ENCODE data around the gene RELCH.
A peak's percentile ranks its signal among the peaks of the same experiment; 100 is the strongest.

Gene RELCH

DNA sequence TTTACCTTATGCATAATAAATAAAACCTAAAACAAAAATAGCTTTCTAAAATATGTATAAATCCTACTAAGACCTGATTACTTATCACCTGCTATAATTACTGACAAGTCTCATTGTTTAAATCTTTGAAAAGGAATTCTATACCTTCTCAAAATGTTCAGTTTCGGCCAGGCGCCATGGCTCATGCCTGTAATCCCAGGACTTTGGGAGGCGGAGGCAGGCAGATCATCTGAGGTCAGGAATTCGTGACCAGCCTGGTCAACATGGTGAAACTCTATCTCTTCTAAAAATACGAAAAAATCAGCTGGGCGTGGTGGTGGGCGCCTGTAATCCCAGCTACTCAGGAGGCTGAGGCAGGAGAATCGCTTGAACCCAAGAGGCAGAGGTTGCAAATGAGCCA, 58.1 kb downstream of the RELCH start:
- in situ Hi-C loops (cut with MboI; ENCODE audit: low pct_unique_long_range_greater_than_20kb, low sequenced_read_pairs), result no loop called here
- DNase-seq, result no peak

GRCh38 chr18:62245699-62246098, 58.6 kb downstream of the RELCH start:
- in situ Hi-C loops (cut with MboI; ENCODE audit: low pct_unique_long_range_greater_than_20kb, low sequenced_read_pairs), result no loop called here
- no peak for DNase-seq

DNA sequence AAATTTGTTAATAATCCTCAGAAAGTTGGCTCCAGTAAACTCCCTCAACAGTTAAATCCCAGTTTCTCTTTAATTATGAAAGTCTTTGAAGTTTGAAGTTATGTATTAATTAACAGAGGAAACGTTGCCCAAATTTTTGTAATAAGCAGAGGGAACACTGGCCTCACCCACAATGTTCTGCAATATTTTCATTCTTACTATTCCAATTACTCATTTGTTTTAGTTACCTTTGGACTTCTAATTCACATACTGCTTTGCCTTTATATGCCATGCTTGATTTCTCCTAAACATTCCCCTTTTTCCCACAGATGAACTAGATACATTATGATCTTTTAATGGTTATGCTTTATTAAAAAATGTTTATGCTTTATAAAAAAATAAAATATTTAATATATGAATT, 61.3 kb downstream of the RELCH start:
- in situ Hi-C loops (cut with MboI; ENCODE audit: low pct_unique_long_range_greater_than_20kb, low sequenced_read_pairs), result no loop called here
- no peak for DNase-seq

- DNase-seq, result peak; percentile 67
- in situ Hi-C loops (cut with MboI; ENCODE audit: low pct_unique_long_range_greater_than_20kb, low sequenced_read_pairs), result no loop called here
Measured at GRCh38 chr18:62249478-62250097, 62.5 kb downstream of the RELCH start.

GRCh38 chr18:62250475-62250874, 63.4 kb downstream of the RELCH start:
- in situ Hi-C loops (cut with MboI; ENCODE audit: low pct_unique_long_range_greater_than_20kb, low sequenced_read_pairs), result no loop called here
- no peak for DNase-seq

DNA sequence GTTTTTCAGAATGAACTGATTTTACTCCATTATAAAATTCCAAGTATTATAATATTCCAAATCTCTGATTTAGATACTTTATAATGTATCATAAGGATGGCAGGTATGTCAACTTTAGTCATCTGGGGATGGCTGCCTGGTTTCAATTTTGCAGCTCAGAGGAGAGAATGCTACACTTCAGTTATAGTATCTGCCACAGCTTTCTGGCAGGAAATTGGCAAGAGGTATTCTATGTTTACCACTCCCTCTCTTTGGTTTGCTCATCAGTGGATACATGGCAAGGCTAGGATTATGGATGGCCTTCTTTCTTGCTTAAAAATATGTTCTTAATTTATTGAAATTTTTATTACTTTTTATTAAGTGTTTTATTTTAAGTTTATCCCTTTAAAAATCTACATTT, 71.0 kb downstream of the RELCH start:
- in situ Hi-C loops (cut with MboI; ENCODE audit: low pct_unique_long_range_greater_than_20kb, low sequenced_read_pairs), result no loop called here

DNA sequence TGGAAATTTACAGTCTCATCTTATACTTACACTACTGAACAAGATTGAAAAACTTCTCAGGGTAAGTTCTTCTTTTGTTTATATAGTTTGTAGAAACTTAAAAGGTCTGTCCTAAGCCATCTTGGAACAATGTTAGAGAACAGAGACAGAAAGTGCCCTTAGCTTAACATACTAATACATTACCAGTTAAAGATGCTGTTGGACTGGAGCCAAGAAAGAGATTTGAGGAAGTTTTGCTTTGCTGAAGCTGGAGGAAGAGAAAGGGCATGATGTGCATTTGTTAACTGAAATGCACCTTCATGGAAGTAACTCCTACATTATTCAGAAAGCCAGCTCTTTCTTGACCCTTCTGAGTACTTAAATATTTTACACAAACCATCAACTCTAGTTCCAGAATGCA, 71.6 kb downstream of the RELCH start:
- in situ Hi-C loops (cut with MboI; ENCODE audit: low pct_unique_long_range_greater_than_20kb, low sequenced_read_pairs), result no loop called here
- peak; percentile 59 for DNase-seq

More for the DNA sequence above, 71.0 kb downstream of the RELCH start:
- no peak for DNase-seq

- in situ Hi-C loops (cut with MboI; ENCODE audit: low pct_unique_long_range_greater_than_20kb, low sequenced_read_pairs), result no loop called here
Measured at GRCh38 chr18:62262061-62262460, 75.0 kb downstream of the RELCH start.

GRCh38 chr18:62264984-62265383, 77.9 kb downstream of the RELCH start:
- in situ Hi-C loops (cut with MboI; ENCODE audit: low pct_unique_long_range_greater_than_20kb, low sequenced_read_pairs), result no loop called here
- DNase-seq, result peak; percentile 86

More at GRCh38 chr18:62262061-62262460, 75.0 kb downstream of the RELCH start:
- DNase-seq, result no peak

DNA sequence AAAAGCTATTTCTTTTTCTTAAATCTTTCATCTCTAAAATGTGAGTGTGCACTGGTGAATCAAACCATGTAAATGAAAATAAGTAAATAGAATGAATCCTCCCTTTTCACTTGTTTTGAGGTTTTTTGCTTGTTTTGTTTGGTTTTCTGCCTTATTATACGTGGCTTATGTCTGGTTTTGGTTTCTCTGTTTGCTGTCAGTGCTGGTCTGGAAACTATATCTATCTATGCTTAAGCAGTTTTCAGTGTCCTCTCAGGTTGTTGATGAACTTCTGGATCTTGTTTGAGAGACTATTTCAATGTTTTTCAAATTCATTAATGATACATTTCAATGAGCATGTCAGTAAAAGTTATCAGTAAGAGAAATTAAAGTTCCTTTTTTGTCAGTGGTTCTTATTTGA, 90.0 kb downstream of the RELCH start:
- no peak for DNase-seq
- in situ Hi-C loops (cut with MboI; ENCODE audit: low pct_unique_long_range_greater_than_20kb, low sequenced_read_pairs), result no loop called here

- in situ Hi-C loops (cut with MboI; ENCODE audit: low pct_unique_long_range_greater_than_20kb, low sequenced_read_pairs), result no loop called here
- DNase-seq, result no peak
Measured at GRCh38 chr18:62279561-62279960, 92.5 kb downstream of the RELCH start.

DNA sequence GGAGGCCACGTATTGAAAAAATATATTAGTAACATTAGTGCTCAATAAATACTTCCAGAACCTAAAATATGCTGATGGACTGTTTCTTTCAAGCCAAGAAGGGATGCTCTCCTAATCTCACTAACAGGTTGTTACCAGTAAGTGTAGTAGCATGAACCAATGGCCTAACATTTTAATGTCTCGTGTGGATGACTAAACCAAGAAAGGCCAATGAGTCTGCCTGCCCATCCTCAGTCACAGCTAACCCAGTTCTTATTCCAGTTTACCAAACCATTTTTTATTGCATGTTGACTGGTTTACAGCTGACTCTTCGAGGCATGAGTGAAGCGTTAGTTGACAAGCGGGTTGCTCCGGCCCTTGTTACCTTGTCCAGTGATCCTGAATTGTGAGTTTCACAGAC, 93.0 kb downstream of the RELCH start:
- DNase-seq, result no peak
- in situ Hi-C loops (cut with MboI; ENCODE audit: low pct_unique_long_range_greater_than_20kb, low sequenced_read_pairs), result no loop called here

DNA sequence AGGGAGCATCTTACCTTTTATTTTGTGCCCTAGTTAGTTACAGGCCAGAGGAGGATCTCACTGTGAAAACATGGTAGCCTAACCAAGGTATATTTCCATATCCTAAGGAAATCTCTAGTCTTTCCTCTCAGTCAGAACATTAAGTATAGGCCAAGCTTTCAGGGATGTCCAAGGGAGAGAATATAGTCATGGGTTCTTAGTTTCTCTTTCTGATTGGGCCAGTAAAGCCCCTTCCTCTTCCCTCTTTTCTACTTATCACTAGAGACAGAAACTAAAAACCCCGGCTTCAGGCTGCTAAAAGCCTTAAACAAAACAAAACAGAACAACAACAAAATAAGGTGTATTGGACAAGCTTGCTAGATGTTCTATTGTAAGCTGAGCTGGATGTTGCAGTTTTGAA, 93.7 kb downstream of the RELCH start:
- in situ Hi-C loops (cut with MboI; ENCODE audit: low pct_unique_long_range_greater_than_20kb, low sequenced_read_pairs), result no loop called here
- no peak for DNase-seq

DNA sequence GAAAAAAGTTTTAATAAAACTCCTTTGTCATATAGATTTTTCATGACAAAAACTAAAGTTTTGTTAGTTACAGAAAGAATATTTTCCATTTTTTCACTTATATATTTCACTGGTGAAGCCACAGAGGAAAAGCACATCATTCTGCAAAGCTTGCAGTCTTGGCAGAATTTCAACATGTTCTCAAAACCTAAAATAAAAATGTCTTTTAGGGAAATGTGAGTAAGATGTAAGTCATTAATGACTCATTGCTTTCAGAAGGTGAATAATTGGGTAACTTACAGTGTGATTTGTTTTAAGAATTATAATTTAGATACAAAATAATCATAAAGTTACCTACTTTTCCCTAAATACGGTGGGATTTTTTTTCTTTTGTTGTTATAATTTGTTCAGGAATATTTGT, 94.6 kb downstream of the RELCH start:
- in situ Hi-C loops (cut with MboI; ENCODE audit: low pct_unique_long_range_greater_than_20kb, low sequenced_read_pairs), result no loop called here
- no peak for DNase-seq

- in situ Hi-C loops (cut with MboI; ENCODE audit: low pct_unique_long_range_greater_than_20kb, low sequenced_read_pairs), result no loop called here
- DNase-seq, result no peak
Measured at GRCh38 chr18:62282188-62282629, 95.2 kb downstream of the RELCH start.

GRCh38 chr18:62284637-62285036, 97.6 kb downstream of the RELCH start:
- in situ Hi-C loops (cut with MboI; ENCODE audit: low pct_unique_long_range_greater_than_20kb, low sequenced_read_pairs), result no loop called here
- DNase-seq, result no peak

DNA sequence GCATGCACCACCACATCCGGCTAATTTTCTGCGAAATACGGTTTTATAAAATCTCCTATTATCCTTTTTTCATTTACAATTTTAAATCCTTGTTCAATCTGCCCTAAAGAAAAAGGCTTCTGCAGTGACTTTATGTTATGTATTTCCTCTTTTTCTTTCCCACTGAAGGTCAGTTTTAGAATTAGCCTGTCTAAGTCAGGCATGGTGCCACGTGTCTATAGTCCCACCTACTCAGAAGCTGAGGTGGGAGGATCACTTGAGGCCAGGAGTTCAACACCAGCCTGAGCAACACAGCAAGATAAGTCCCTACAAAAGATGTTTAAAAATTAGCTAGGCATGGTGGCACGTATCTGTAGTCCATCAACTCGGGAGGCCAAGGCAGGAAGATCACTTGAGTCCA, 98.2 kb downstream of the RELCH start:
- in situ Hi-C loops (cut with MboI; ENCODE audit: low pct_unique_long_range_greater_than_20kb, low sequenced_read_pairs), result no loop called here
- peak; percentile 26 for DNase-seq

GRCh38 chr18:62287781-62288664, 101.0 kb downstream of the RELCH start:
- in situ Hi-C loops (cut with MboI; ENCODE audit: low pct_unique_long_range_greater_than_20kb, low sequenced_read_pairs), result no loop called here
- peak; percentile 13 for DNase-seq

DNA sequence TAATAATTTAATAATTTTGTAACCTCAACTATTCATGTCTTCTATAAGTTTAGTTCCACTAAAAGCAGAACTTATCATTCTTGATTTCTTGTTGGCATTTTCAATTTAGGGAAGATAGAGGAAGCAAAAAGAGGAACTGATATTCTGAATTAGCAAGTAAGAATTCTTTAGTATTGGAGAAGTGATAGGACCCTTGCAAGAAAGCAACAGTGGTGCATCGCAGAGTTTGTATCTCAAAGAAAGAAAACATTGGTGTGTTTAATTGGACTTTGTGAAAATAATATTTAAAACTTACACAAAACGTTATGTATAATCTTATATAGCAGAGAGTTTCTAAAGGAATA, 101.6 kb downstream of the RELCH start:
- peak; percentile 74 for DNase-seq
- in situ Hi-C loops (cut with MboI; ENCODE audit: low pct_unique_long_range_greater_than_20kb, low sequenced_read_pairs), result no loop called here

DNA sequence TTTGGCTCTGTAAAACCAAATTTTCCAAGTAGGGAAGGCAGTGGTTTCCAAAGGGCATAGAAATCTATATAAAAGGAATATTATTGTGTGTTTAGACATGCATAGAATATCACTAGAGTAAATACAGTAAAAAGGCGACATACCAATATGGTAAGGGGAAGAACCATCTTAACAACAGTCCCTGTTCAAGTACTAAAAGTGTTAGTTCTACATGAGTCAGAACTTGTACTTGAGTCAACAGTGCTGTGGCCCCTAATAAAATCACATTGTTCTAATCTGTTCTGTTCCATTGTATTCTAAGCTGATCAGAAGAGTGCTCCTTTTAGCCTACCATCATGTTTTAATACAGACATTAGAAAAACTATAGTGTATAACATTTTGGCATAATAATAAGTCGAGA, 102.0 kb downstream of the RELCH start:
- in situ Hi-C loops (cut with MboI; ENCODE audit: low pct_unique_long_range_greater_than_20kb, low sequenced_read_pairs), result no loop called here
- no peak for DNase-seq

DNA sequence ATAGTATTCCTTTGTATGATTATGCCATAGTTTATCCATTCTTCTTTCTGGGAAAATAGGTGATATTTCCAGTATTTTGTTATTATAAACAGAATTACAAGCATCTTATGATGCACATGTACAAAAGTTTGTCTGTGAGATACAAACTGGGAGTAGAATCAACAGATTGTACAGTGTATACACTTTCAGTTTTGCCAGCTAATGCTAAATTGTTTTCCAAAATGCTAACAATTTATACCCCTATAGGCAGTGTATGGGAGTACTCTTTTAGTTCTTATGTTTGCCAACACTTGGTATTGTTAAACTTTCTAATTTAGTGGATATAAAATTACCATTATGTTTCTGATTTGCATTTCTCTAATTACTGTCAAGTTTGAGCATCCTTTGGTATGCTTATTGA, 107.0 kb downstream of the RELCH start:
- in situ Hi-C loops (cut with MboI; ENCODE audit: low pct_unique_long_range_greater_than_20kb, low sequenced_read_pairs), result no loop called here
- DNase-seq, result no peak

Data from KBM-7 (cell line).